BJ (cell line): Measurements from ENCODE around the gene HSF2BP. TPM values are rescaled to one million over a fixed set of nuclear protein-coding genes. Genes with fewer than 3 reads are reported as not detected.
A peak's percentile ranks its signal among the peaks of the same experiment; 100 is the strongest.

ENCODE experiments used
- CTCF ChIA-PET: fragments of 350-600 bp; formaldehyde crosslinking; extraction: SDS; loops from one replicate; lab custom pipeline; 2021; ENCODE audit warnings: antibody characterized with exemption, inconsistent platforms; lab: Yijun Ruan, JAX
- POLR2A ChIA-PET: fragments of 300-600 bp; sonication (Branson Sonifier 250); formaldehyde crosslinking; extraction: SDS; loops from one replicate; lab custom pipeline; 2021; ENCODE audit warnings: antibody characterized with exemption; lab: Charles Lee
- DNase-seq: peaks from one replicate; pipeline ENCODE4 v3.0.0-alpha.2; 2011; ENCODE audit warnings: low read depth
- H3K27me3 ChIP-seq: 2 replicates; pipeline ENCODE4 v1.6.0; 2011; ENCODE audit warnings: low read length; ENCODE audit not compliant: control insufficient read depth, insufficient read depth
- H3K36me3 ChIP-seq: 2 replicates; pipeline ENCODE4 v1.5.1; 2011; ENCODE audit warnings: low read length; ENCODE audit not compliant: control insufficient read depth, insufficient read depth
- H3K4me3 ChIP-seq: 2 replicates; pipeline ENCODE4 v1.5.1; 2011; ENCODE audit warnings: low read depth, mild to moderate bottlenecking, control low read depth, low read length
- polyA plus RNA-seq: library from polyadenylated mRNA; depleted of rRNA; stranded (reverse); fragments of >200 nt; gene quantifications from 2 replicates; pipeline ENCODE4 v1.2.3, GENCODE V29; 2011
- TF ChIP-seq, protein P1 (sequence below): IDR thresholded peaks from 2 replicates; pipeline ENCODE4 v1.5.1; 2011; ENCODE audit warnings: low read depth, mild to moderate bottlenecking, control low read depth, inconsistent platforms, low read length, moderate library complexity; ENCODE audit not compliant: insufficient read depth

Gene HSF2BP
- polyA plus RNA-seq, 1 experiment = 1.2 TPM

DNA sequence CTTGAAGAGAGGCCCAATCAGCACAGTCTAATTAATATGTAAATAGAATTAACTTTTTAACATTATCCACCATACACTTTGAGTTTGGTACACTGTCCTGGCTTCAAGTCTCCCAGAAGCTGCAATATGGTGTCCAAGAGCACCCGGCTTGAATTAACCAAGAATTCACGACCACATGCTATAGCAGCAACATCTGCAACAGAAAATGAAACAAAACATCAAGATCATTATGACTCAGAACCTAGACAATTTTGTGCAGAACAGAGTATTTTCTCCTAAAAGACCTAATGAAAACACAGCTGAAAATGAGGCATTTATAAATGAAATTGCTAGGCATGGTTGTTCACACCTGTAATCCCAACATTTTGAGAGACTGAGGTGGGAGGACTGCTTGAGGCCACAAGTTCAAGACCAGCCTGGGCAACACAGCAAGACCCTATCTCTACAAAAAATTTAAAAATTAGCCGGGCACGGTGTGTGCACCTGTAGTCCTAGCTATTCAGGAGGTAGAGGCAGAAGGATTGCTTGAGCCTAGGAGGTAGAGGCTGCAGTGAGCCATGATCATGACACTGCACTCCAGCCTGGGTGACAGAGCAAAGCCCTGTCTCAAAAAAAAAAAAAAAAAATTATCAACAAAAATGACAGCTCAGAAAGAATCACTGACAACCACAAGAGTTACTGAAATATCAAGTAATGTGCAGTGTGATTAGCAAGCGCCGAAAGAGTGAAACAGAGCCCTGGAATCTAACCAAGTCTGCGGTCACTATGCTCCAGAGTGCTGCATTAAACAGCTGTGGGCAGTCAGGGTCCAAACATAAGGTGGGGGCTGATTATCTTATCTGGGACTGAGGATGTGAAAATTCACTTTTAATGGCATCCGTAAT, 45.3 kb downstream of the HSF2BP start:
- H3K4me3 ChIP-seq = no peak overlapping the region
- TF ChIP-seq, protein P1, sequence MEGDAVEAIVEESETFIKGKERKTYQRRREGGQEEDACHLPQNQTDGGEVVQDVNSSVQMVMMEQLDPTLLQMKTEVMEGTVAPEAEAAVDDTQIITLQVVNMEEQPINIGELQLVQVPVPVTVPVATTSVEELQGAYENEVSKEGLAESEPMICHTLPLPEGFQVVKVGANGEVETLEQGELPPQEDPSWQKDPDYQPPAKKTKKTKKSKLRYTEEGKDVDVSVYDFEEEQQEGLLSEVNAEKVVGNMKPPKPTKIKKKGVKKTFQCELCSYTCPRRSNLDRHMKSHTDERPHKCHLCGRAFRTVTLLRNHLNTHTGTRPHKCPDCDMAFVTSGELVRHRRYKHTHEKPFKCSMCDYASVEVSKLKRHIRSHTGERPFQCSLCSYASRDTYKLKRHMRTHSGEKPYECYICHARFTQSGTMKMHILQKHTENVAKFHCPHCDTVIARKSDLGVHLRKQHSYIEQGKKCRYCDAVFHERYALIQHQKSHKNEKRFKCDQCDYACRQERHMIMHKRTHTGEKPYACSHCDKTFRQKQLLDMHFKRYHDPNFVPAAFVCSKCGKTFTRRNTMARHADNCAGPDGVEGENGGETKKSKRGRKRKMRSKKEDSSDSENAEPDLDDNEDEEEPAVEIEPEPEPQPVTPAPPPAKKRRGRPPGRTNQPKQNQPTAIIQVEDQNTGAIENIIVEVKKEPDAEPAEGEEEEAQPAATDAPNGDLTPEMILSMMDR = no peak
- CTCF ChIA-PET = interaction anchor here (1.3 to 1.6 kb wide), 2 partner anchors 12 to 31 kb away, joined by 4 to 10 read pairs; no protein-coding TSS in a partner anchor
- H3K36me3 ChIP-seq = no peaks in the 10 kb centered on the region
- H3K27me3 ChIP-seq = no peaks in the 10 kb centered on the region
- POLR2A ChIA-PET = interaction anchor here (0.6 kb wide), 1 partner anchor 258 kb away, joined by 5 read pairs; no protein-coding TSS in a partner anchor
- DNase-seq = no peak

DNA sequence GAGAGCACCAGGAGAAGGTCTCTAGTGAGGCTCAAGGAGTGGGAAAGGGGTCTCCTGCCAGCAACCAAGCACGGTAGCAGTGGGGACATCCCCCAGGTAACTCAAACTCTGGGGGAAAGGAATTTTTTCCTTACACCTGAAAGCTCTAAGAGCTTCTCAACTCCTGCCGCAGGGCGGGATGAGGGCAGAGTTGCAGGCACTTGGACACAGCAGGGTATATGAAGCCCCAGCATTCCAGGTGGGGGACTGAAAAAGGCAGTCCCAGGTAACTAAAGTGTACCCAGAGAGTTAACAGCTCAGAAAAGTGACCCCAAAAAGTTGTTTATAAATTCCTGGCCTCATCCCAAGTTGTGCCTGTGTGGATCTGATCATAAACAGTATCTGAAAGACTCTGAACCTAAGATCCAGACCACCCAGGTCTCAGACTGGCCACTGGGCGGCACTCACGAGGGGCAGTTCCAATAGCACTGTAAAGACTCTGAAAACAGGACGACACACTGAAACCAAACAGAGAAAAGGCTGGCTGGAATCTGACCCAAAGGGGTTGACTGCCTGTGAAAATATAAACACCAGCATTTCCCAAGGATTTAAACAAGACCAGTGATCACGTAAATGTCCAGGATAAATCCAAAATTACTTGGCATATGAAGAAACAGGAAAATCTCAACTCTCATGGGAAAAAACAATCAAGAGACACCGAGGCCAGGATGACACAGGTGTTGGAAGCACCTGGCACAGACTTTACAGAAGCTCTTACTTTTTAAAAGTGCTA, 47.5 kb downstream of the HSF2BP start:
- DNase-seq = no peak
- Histone ChIP-seq H3K27me3 (no peaks in the 10 kb centered on the region), H3K36me3 (no peaks in the 10 kb centered on the region), H3K4me3 (no peak overlapping the region)
- TF ChIP-seq, protein P1 = peak; percentile 80
- ChIA-PET POLR2A (no interaction called here), CTCF (interaction anchor here (0.7 to 1.5 kb wide), 9 partner anchors 9 to 34 kb away, joined by 3 to 10 read pairs (median 5); no protein-coding TSS in a partner anchor)

DNA sequence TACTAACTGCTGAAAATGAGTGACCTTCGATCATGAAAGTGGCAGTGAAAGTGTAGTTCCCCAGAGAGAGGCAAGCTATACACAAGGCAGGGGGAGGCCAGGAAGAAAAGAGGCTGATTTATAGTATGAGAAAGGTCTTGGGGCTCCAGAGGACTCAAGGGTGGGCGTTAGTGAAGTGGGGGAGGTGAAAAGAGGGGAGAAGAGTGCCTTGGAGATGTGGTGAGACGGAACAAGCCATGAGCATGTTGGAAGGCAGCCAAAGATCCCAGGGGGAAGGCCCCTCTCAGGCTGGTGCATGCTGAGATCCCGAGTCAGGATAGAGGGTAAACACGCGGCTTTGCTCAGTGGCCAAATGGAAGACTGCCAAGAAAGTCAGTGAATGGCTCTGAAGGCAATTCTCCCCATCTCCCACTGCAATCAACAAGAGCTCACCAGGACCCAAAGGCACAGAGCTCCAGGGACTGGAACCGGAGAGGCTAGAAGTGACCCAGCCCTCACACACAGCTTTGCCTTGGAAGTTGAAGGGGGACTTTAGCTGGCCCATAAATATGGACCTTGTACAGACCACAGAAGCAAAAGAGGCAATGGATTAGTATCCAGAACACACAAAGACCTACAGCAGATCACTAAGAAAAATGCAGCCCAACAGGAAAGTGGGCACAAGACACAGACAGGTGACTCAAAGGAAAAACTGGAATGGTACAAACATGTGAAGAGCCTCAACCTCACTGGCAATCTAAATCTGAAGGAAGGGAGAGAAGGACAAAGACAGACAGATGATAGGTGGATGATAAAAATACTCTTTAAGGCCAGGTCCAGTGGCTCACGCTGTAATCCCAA, 49.6 kb downstream of the HSF2BP start:
- ChIA-PET CTCF (interaction anchor here (1.2 to 1.4 kb wide), 2 partner anchors 14 to 36 kb away, joined by 3 to 4 read pairs; no protein-coding TSS in a partner anchor), POLR2A (interaction anchor here (0.9 kb wide), 1 partner anchor 9 kb away, joined by 4 read pairs; no protein-coding TSS in a partner anchor)
- Histone ChIP-seq H3K4me3 (no peak overlapping the region), H3K27me3 (no peaks in the 10 kb centered on the region), H3K36me3 (no peaks in the 10 kb centered on the region)
- TF ChIP-seq, protein P1 = no peak
- DNase-seq = no peak

DNA sequence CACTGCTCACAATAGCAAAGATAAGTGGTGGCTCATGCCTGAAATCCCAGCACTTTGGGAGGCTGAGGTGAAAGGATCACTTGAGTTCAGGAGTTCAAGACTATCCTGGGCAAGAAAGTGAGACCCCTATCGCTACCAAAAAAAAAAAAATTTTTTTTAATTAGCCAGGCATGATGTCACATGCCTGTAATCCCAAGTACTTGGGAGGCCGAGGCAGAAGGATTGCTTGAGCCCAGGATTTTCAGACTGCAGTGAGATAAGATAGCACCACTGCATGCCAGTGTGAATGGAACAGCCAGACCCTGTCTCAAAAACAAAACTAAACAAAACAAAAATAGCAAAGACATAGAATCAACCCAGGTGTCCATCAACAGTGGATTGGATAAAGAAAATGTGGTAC, 50.6 kb downstream of the HSF2BP start:
- Histone ChIP-seq H3K36me3 (no peaks in the 10 kb centered on the region), H3K4me3 (no peak overlapping the region), H3K27me3 (no peaks in the 10 kb centered on the region)
- POLR2A ChIA-PET = no interaction called here
- CTCF ChIA-PET = interaction anchor here (1.4 kb wide), 1 partner anchor 15 kb away, joined by 3 read pairs; no protein-coding TSS in a partner anchor
- no peak for DNase-seq
- TF ChIP-seq, protein P1 = no peak
